ENCODE results near the gene WWOX.

Gene WWOX

GRCh38 chr16:79170555-79171246 is 1071.2 kb downstream of the WWOX start:
- TF ChIP-seq ZNF8 (CRISPR knock-in tag; IDR thresholded peaks at IDR 0.05) (no peak), CREB5 (CRISPR knock-in tag; IDR thresholded peaks at IDR 0.05; ENCODE audit: low read depth) (no peak), ZNF70 (CRISPR knock-in tag; IDR thresholded peaks at IDR 0.05) (no peak)
- ATAC-seq, result no peak

GRCh38 chr16:79171504-79171903 is 1072.0 kb downstream of the WWOX start:
- TF ChIP-seq SNAI2 (CRISPR knock-in tag; IDR thresholded peaks at IDR 0.05) (no peak), TCF4 (CRISPR knock-in tag; IDR thresholded peaks at IDR 0.05; ENCODE audit: borderline replicate concordance) (peak; percentile 49; the same call in 1 of the 2 replicates)
- no peak for ATAC-seq

GRCh38 chr16:79171931-79172705 is 1072.7 kb downstream of the WWOX start:
- ATAC-seq, result no peak
- TF ChIP-seq CSDC2 (CRISPR knock-in tag; IDR thresholded peaks at IDR 0.05) (no peak), ZNF8 (CRISPR knock-in tag; IDR thresholded peaks at IDR 0.05) (no peak), ZFP30 (CRISPR knock-in tag; IDR thresholded peaks at IDR 0.05) (no peak), ESRRG (CRISPR knock-in tag; IDR thresholded peaks at IDR 0.05) (no peak), ZNF565 (CRISPR knock-in tag; conservative IDR thresholded peaks at IDR 0.05; ENCODE audit: low read depth) (no peak), ZNF70 (CRISPR knock-in tag; IDR thresholded peaks at IDR 0.05) (no peak), CREB5 (CRISPR knock-in tag; IDR thresholded peaks at IDR 0.05; ENCODE audit: low read depth) (no peak), ZC3H10 (CRISPR knock-in tag; IDR thresholded peaks at IDR 0.05) (no peak), OSR1 (CRISPR knock-in tag; IDR thresholded peaks at IDR 0.05) (no peak), RARB (CRISPR knock-in tag; IDR thresholded peaks at IDR 0.05) (no peak)

GRCh38 chr16:79172976-79173500 is 1073.6 kb downstream of the WWOX start:
- ATAC-seq, result no peak
- no peak for TF ChIP-seq ZNF565 (CRISPR knock-in tag; conservative IDR thresholded peaks at IDR 0.05; ENCODE audit: low read depth)
- no peak for TF ChIP-seq GLIS3 (CRISPR knock-in tag; IDR thresholded peaks at IDR 0.05)
- TF ChIP-seq ZFP3 (CRISPR knock-in tag; IDR thresholded peaks at IDR 0.05), result no peak
- no peak for TF ChIP-seq SNAI2 (CRISPR knock-in tag; IDR thresholded peaks at IDR 0.05)
- TF ChIP-seq POU6F1 (CRISPR knock-in tag; IDR thresholded peaks at IDR 0.05; ENCODE audit: borderline replicate concordance, low read depth), result no peak
- TF ChIP-seq OSR1 (CRISPR knock-in tag; IDR thresholded peaks at IDR 0.05), result no peak
- no peak for TF ChIP-seq ZNF70 (CRISPR knock-in tag; IDR thresholded peaks at IDR 0.05)
- no peak for TF ChIP-seq ESRRG (CRISPR knock-in tag; IDR thresholded peaks at IDR 0.05)
- TF ChIP-seq ARNTL (CRISPR knock-in tag; IDR thresholded peaks at IDR 0.05; ENCODE audit: borderline replicate concordance, low read depth), result no peak
- no peak for TF ChIP-seq PATZ1 (CRISPR knock-in tag; IDR thresholded peaks at IDR 0.05; ENCODE audit: borderline replicate concordance)
- no peak for TF ChIP-seq TCF4 (CRISPR knock-in tag; IDR thresholded peaks at IDR 0.05; ENCODE audit: borderline replicate concordance)
- no peak for TF ChIP-seq CSRNP3 (CRISPR knock-in tag; IDR thresholded peaks at IDR 0.05)

Measured in SK-N-SH treated with all-trans-retinoic acid at 6 μM for 48 hours (cell line).